GM23248 (cell line): Measurements from ENCODE around the gene C16orf78.

Source experiments
- EZH2 ChIP-seq: fragments of 200-600 bp; sonication (generic); IDR thresholded peaks from 2 replicates; pipeline ENCODE4 v1.6.1; 2018; ENCODE audit warnings: antibody characterized with exemption, mild to moderate bottlenecking; ENCODE audit not compliant: insufficient read depth, poor library complexity, severe bottlenecking
- EZH2phosphoT487 ChIP-seq: fragments of 200-600 bp; sonication (generic); IDR thresholded peaks from 2 replicates; pipeline ENCODE4 v1.6.1; 2018; ENCODE audit warnings: antibody characterized with exemption, moderate library complexity, mild to moderate bottlenecking, low read depth; ENCODE audit not compliant: insufficient read depth

- TF ChIP-seq EZH2 (no peak), EZH2phosphoT487 (no peak)
These were observed 73.2 kb downstream of the C16orf78 start for GRCh38 chr16:49446805-49447204.
